Neural progenitor cell (in vitro differentiated cells): ENCODE measurements around the gene SCART1.
"Not testable (repeated sequence)": the region's sequence is repeated elsewhere in the genome, so short reads cannot be mapped to it uniquely, and the experiment has no call there.

ENCODE experiments used
- CTCF ChIP-seq: fragments of 200-600 bp; sonication (generic); IDR thresholded peaks from 2 replicates; pipeline ENCODE4 v1.5.1; 2017; ENCODE audit warnings: antibody characterized with exemption, mild to moderate bottlenecking
- EZH2phosphoT487 ChIP-seq: fragments of 200-600 bp; sonication (generic); IDR thresholded peaks from 2 replicates; pipeline ENCODE4 v1.6.1; 2017; ENCODE audit warnings: antibody characterized with exemption

GRCh38 chr10:133518517-133518916 is 64.8 kb downstream of the SCART1 start:
- not testable (repeated sequence) for TF ChIP-seq CTCF, EZH2phosphoT487
